Activated CD4-positive, alpha-beta T cell treated with anti-CD3 and anti-CD28 coated beads, Interleukin-2, amount 10 ng/mL, durations not matched to agents 7 days and 5 days (primary cell): ENCODE measurements around the gene SCGB1D4. TPM values are rescaled to one million over a fixed set of nuclear protein-coding genes. Genes with fewer than 3 reads are reported as not detected.
A peak's percentile ranks its signal among the peaks of the same experiment; 100 is the strongest.
"Not testable (repeated sequence)": the region's sequence is repeated elsewhere in the genome, so short reads cannot be mapped to it uniquely, and the experiment has no call there.

Experiments
- CTCF ChIA-PET: fragments of 350-600 bp; sonication (Branson Sonifier 250); formaldehyde crosslinking; loops from one replicate; lab custom pipeline; 2021; ENCODE audit warnings: antibody characterized with exemption; lab: Charles Lee
- POLR2A ChIA-PET: fragments of 350-600 bp; sonication (Branson Sonifier 250); formaldehyde crosslinking; loops from one replicate; lab custom pipeline; 2021; ENCODE audit warnings: antibody characterized with exemption; lab: Charles Lee
- DNase-seq: peaks from one replicate; pipeline ENCODE4 v3.0.0-alpha.2; 2020
- H3K27ac Mint-ChIP-seq: one replicate; pipeline ENCODE4 v1.8.0; 2021; ENCODE audit warnings: mild to moderate bottlenecking, moderate library complexity, mixed read lengths
- H3K27me3 Mint-ChIP-seq: one replicate; pipeline ENCODE4 v1.8.0; 2021; ENCODE audit warnings: mixed read lengths
- H3K36me3 Mint-ChIP-seq: one replicate; pipeline ENCODE4 v1.8.0; 2021; ENCODE audit warnings: low read depth, mixed read lengths
- H3K4me1 Mint-ChIP-seq: one replicate; pipeline ENCODE4 v1.8.0; 2021; ENCODE audit warnings: mixed read lengths
- H3K4me3 Mint-ChIP-seq: one replicate; pipeline ENCODE4 v1.8.0; 2021; ENCODE audit warnings: mild to moderate bottlenecking, moderate library complexity, mixed read lengths
- H3K9me3 Mint-ChIP-seq: one replicate; pipeline ENCODE4 v1.8.0; 2021; ENCODE audit warnings: mixed read lengths
- total RNA-seq, 2 experiments: library from RNA; stranded (reverse); gene quantifications; one replicate each; pipeline ENCODE4 v1.2.3, GENCODE V29; 2021

The SCGB1D4 gene, protein sequence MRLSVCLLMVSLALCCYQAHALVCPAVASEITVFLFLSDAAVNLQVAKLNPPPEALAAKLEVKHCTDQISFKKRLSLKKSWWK
- total RNA-seq, result not detected

- H3K27ac Mint-ChIP-seq, result no peak within 1 kb of the TSS
- POLR2A ChIA-PET, result no interaction called here
- no peaks in the 10 kb centered on the region for H3K4me1 Mint-ChIP-seq
- DNase-seq, result no peak
- H3K4me3 Mint-ChIP-seq, result no peak within 1 kb of the TSS
- H3K27me3 Mint-ChIP-seq, result peaks cover 15% of the 10 kb centered on the region
- CTCF ChIA-PET, result interaction anchor here (1.0 kb wide), 1 partner anchor 12 kb away, joined by 3 read pairs; no protein-coding TSS in a partner anchor
- no peaks in the 10 kb centered on the region for H3K9me3 Mint-ChIP-seq
- H3K36me3 Mint-ChIP-seq, result no peaks in the 10 kb centered on the region
Measured at GRCh38 chr11:62298975-62299374, at the start of gene SCGB1D4. Gene SCGB1D4 (minus strand): TSS chr11:62299075. CDS start chr11:62299010, 65 bp downstream.

GRCh38 chr11:62345861-62346260, 47.0 kb upstream of the SCGB1D4 start:
- Mint-ChIP-seq H3K4me3 (no peak overlapping the region), H3K27me3 (peaks cover 4% of the 10 kb centered on the region), H3K4me1 (no peaks in the 10 kb centered on the region), H3K27ac (no peak overlapping the region), H3K9me3 (no peaks in the 10 kb centered on the region), H3K36me3 (no peaks in the 10 kb centered on the region)
- ChIA-PET CTCF (no interaction called here), POLR2A (no interaction called here)
- no peak for DNase-seq

GRCh38 chr11:62344210-62344609, 45.3 kb upstream of the SCGB1D4 start:
- POLR2A ChIA-PET, result no interaction called here
- no peaks in the 10 kb centered on the region for H3K36me3 Mint-ChIP-seq
- peaks cover 11% of the 10 kb centered on the region for H3K27me3 Mint-ChIP-seq
- H3K9me3 Mint-ChIP-seq, result no peaks in the 10 kb centered on the region
- CTCF ChIA-PET, result interaction anchor here (1.4 kb wide), 1 partner anchor 30 kb away, joined by 3 read pairs; no protein-coding TSS in a partner anchor
- H3K4me3 Mint-ChIP-seq, result no peak overlapping the region
- no peak overlapping the region for H3K27ac Mint-ChIP-seq
- DNase-seq, result no peak
- H3K4me1 Mint-ChIP-seq, result no peaks in the 10 kb centered on the region

DNA sequence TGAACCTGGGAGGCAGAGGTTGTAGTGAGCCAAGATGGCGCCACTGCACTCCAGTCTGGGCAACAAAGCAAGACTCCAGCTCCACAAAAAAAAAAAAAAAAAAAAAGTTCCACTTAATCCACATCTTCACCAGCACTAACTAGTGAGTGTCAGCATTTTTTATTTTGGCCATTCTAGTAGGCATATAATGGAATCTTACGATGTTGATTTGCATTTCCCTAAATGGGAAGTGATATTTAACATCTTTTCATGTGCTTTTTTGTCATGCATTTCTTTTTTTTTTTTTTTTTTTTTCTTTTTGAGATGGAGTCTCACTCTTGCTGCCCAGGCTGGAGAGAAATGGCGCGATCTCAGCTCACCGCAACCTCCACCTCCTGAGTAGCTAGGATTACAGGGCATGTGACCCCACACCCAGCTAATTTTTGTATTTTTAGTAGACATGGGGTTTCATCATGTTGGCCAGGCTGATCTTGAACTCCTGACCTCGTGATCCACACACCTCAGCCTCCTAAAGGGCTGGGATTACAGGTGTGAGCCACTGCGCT, 44.8 kb upstream of the SCGB1D4 start:
- CTCF ChIA-PET, result interaction anchor here (1.1 to 1.5 kb wide), 3 partner anchors 16 to 30 kb away, joined by 3 to 7 read pairs (median 3); no protein-coding TSS in a partner anchor
- H3K4me3 Mint-ChIP-seq, H3K4me1 Mint-ChIP-seq, POLR2A ChIA-PET, H3K9me3 Mint-ChIP-seq, DNase-seq, H3K36me3 Mint-ChIP-seq, H3K27ac Mint-ChIP-seq: not testable (repeated sequence)
- H3K27me3 Mint-ChIP-seq, result peaks cover 16% of the 10 kb centered on the region

DNA sequence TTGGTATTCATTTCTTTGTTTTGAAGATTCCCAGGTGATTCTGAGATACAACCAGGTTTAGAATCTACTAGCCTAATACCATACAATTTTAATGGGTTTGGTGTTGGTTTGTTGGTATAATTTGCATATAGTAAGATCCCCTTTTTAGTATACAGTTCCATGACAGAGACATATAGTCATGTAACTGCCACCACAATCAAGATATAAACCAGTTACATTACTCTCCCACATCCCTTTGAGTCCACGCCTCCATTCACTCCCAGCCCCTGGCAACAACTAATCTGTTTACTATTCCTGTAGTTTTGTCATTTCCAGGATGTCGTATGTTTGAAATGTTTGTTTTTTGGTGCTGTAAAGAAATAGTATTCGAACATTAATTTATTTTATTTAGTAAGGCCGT, 42.7 kb upstream of the SCGB1D4 start:
- Mint-ChIP-seq H3K36me3 (no peaks in the 10 kb centered on the region), H3K4me1 (peaks cover 10% of the 10 kb centered on the region), H3K27ac (no peak overlapping the region), H3K9me3 (no peaks in the 10 kb centered on the region), H3K4me3 (no peak overlapping the region), H3K27me3 (peaks cover 30% of the 10 kb centered on the region)
- ChIA-PET POLR2A (no interaction called here), CTCF (interaction anchor here (1.0 kb wide), 1 partner anchor 53 kb away, joined by 3 read pairs; no protein-coding TSS in a partner anchor)
- no peak for DNase-seq

DNA sequence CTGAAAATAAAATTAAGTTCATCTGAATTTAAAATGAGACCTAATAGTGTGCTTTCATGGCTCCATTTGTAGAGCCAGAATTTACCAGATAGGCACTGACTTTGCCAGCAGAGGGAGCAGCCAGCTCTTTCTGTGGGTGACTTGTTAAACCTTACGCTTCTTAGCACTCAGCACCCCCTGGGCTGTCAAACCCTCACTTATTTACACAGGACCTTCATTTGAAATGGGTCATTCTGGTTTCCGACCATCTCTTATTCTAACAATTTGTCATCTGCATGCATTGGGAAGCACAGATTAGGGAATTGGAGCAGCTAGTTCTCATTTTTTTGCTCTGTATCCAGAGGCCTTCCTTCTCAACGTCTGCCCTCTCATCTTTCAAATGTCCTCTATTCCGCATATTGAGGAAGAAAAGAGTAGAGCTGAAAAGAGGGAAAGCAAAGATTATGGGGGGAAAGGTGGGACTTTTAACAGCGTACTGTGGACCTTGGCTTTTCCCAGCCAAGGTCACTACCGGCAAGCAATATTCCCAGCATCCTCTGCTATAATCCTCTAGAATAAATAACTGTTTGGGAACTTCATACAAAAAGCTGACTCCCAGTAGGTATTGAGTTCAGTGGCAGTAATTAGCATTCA, 41.5 kb upstream of the SCGB1D4 start:
- peak; percentile 70 for DNase-seq
- Mint-ChIP-seq H3K36me3 (no peaks in the 10 kb centered on the region), H3K4me1 (peaks cover 11% of the 10 kb centered on the region), H3K27ac (no peak overlapping the region), H3K4me3 (no peak overlapping the region), H3K9me3 (no peaks in the 10 kb centered on the region), H3K27me3 (peaks cover 41% of the 10 kb centered on the region)
- ChIA-PET POLR2A (interaction anchor here (0.6 kb wide), 1 partner anchor 66 kb away, joined by 3 read pairs; no protein-coding TSS in a partner anchor), CTCF (interaction anchor here (0.6 to 1.5 kb wide), 11 partner anchors 8 to 449 kb away, joined by 3 to 4 read pairs (median 3); no protein-coding TSS in a partner anchor)

GRCh38 chr11:62338218-62338617, 39.3 kb upstream of the SCGB1D4 start:
- peaks cover 11% of the 10 kb centered on the region for H3K4me1 Mint-ChIP-seq
- no peak for DNase-seq
- no peak overlapping the region for H3K27ac Mint-ChIP-seq
- ChIA-PET POLR2A (no interaction called here), CTCF (interaction anchor here (0.6 to 1.0 kb wide), 2 partner anchors 27 to 57 kb away, joined by 3 read pairs; no protein-coding TSS in a partner anchor)
- H3K27me3 Mint-ChIP-seq, result peaks cover 50% of the 10 kb centered on the region
- no peaks in the 10 kb centered on the region for H3K36me3 Mint-ChIP-seq
- no peaks in the 10 kb centered on the region for H3K9me3 Mint-ChIP-seq
- H3K4me3 Mint-ChIP-seq, result peak overlapping the region; percentile 74

- ChIA-PET POLR2A (no interaction called here), CTCF (interaction anchor here (1.0 kb wide), 1 partner anchor 26 kb away, joined by 3 read pairs; no protein-coding TSS in a partner anchor)
- DNase-seq, result peak; percentile 61
- Mint-ChIP-seq H3K4me1 (peaks cover 11% of the 10 kb centered on the region), H3K9me3 (no peaks in the 10 kb centered on the region), H3K36me3 (no peaks in the 10 kb centered on the region), H3K4me3 (peak within 1 kb of the TSS; percentile 74), H3K27ac (no peak within 1 kb of the TSS), H3K27me3 (peaks cover 53% of the 10 kb centered on the region)
Measured at GRCh38 chr11:62337303-62338181, 38.7 kb upstream of the SCGB1D4 start, which contains the start of gene ASRGL1. Gene ASRGL1 (plus strand): TSS chr11:62337448. CDS start chr11:62337978, 530 bp downstream.

GRCh38 chr11:62336949-62337302, 38.1 kb upstream of the SCGB1D4 start:
- H3K4me1 Mint-ChIP-seq, result peaks cover 11% of the 10 kb centered on the region
- peaks cover 53% of the 10 kb centered on the region for H3K27me3 Mint-ChIP-seq
- H3K36me3 Mint-ChIP-seq, H3K9me3 Mint-ChIP-seq, DNase-seq, H3K27ac Mint-ChIP-seq, POLR2A ChIA-PET, CTCF ChIA-PET: not testable (repeated sequence)
- peak overlapping the region; percentile 74 for H3K4me3 Mint-ChIP-seq

- Mint-ChIP-seq H3K4me1 (peaks cover 11% of the 10 kb centered on the region), H3K4me3 (no peak overlapping the region), H3K9me3 (no peaks in the 10 kb centered on the region), H3K27me3 (peaks cover 59% of the 10 kb centered on the region), H3K27ac (no peak overlapping the region), H3K36me3 (no peaks in the 10 kb centered on the region)
- ChIA-PET POLR2A (no interaction called here), CTCF (interaction anchor here (0.8 kb wide), 1 partner anchor 479 kb away, joined by 3 read pairs; no protein-coding TSS in a partner anchor)
- DNase-seq, result no peak
Measured at GRCh38 chr11:62333768-62334167, 34.9 kb upstream of the SCGB1D4 start.

- H3K27ac Mint-ChIP-seq, H3K36me3 Mint-ChIP-seq, DNase-seq, CTCF ChIA-PET, POLR2A ChIA-PET, H3K9me3 Mint-ChIP-seq, H3K4me1 Mint-ChIP-seq, H3K4me3 Mint-ChIP-seq: not testable (repeated sequence)
- peaks cover 42% of the 10 kb centered on the region for H3K27me3 Mint-ChIP-seq
Measured at GRCh38 chr11:62331264-62331663, 32.4 kb upstream of the SCGB1D4 start.

DNA sequence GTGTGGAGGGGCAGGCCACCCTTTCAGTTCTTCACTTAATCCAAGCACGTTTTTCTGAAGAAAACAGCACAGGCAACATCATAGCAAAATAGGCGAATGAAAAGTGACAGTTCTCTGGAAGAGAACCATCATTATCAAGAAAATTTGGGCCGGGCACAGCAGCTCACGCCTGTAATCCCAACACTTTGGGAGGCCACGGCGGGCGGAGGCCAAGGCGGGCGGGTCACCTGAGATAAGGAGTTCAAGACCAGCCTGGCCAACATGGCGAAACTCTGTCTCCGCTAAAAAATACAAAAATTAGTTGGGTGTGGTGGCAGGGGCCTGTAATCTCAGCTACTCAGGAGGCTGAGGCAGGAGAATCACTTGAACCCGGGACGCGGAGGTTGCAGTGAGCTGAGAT, 28.7 kb upstream of the SCGB1D4 start:
- CTCF ChIA-PET, result interaction anchor here (0.7 to 1.2 kb wide), 2 partner anchors 50 to 246 kb away, joined by 3 to 4 read pairs; no protein-coding TSS in a partner anchor
- H3K9me3 Mint-ChIP-seq, H3K36me3 Mint-ChIP-seq, H3K27ac Mint-ChIP-seq, H3K4me1 Mint-ChIP-seq, H3K4me3 Mint-ChIP-seq, DNase-seq, POLR2A ChIA-PET: not testable (repeated sequence)
- H3K27me3 Mint-ChIP-seq, result peaks cover 17% of the 10 kb centered on the region
